ENCODE data around the gene CXCL16. TPM values are rescaled to one million over a fixed set of nuclear protein-coding genes. Genes with fewer than 3 reads are reported as not detected.

The CXCL16 gene
- 0.12 and 0.29 TPM in 2 replicates for total RNA-seq (2014; rRNA removed; shearing (Covaris generic))

- peak; percentile 27 for DNase-seq (ENCODE audit: low read depth)
Observed at GRCh38 chr17:4739122-4740024, at the start of gene CXCL16, which contains the start of gene ZMYND15. Gene CXCL16, minus strand, starts transcription at chr17:4739928. Its CDS starts 589 bp downstream, at chr17:4739339. Gene ZMYND15, plus strand, starts transcription at chr17:4739833. Its CDS starts 716 bp downstream, at chr17:4740549.

- no peak for DNase-seq (ENCODE audit: low read depth)
Observed at GRCh38 chr17:4788807-4789700, 49.3 kb upstream of the CXCL16 start, which contains the start of gene GLTPD2. Gene GLTPD2, plus strand, starts transcription at chr17:4788964. Its CDS starts 48 bp downstream, at chr17:4789012.

- DNase-seq (ENCODE audit: low read depth): no peak
Observed at GRCh38 chr17:4788159-4788806, 48.6 kb upstream of the CXCL16 start.

GRCh38 chr17:4786516-4786915, 46.8 kb upstream of the CXCL16 start:
- no peak for DNase-seq (ENCODE audit: low read depth)

- DNase-seq (ENCODE audit: low read depth): peak; percentile 51
Observed at GRCh38 chr17:4786106-4786511, 46.4 kb upstream of the CXCL16 start, which contains the start of gene VMO1. Gene VMO1, minus strand, starts transcription at chr17:4786364. Its CDS starts 12 bp downstream, at chr17:4786352.

- no peak for DNase-seq (ENCODE audit: low read depth)
Observed at GRCh38 chr17:4785311-4786105, 45.8 kb upstream of the CXCL16 start.

- DNase-seq (ENCODE audit: low read depth): no peak
Observed at GRCh38 chr17:4782652-4783051, 42.9 kb upstream of the CXCL16 start.

GRCh38 chr17:4780325-4780955, 40.7 kb upstream of the CXCL16 start:
- DNase-seq (ENCODE audit: low read depth): no peak

GRCh38 chr17:4777969-4778760, 38.4 kb upstream of the CXCL16 start:
- no peak for DNase-seq (ENCODE audit: low read depth)

GRCh38 chr17:4772235-4772613, 32.5 kb upstream of the CXCL16 start:
- DNase-seq (ENCODE audit: low read depth): no peak

GRCh38 chr17:4771519-4772234, 31.9 kb upstream of the CXCL16 start, which contains the start of gene TM4SF5:
Gene TM4SF5, plus strand, starts transcription at chr17:4771886. Its CDS starts 37 bp downstream, at chr17:4771923.
- DNase-seq (ENCODE audit: low read depth): no peak

- DNase-seq (ENCODE audit: low read depth): peak; percentile 13
Observed at GRCh38 chr17:4769628-4770027, 29.9 kb upstream of the CXCL16 start.

- no peak for DNase-seq (ENCODE audit: low read depth)
Observed at GRCh38 chr17:4768298-4768697, 28.6 kb upstream of the CXCL16 start.

GRCh38 chr17:4766723-4767122, 27.0 kb upstream of the CXCL16 start:
- DNase-seq (ENCODE audit: low read depth): no peak

GRCh38 chr17:4766201-4766600, 26.5 kb upstream of the CXCL16 start:
- no peak for DNase-seq (ENCODE audit: low read depth)

- no peak for DNase-seq (ENCODE audit: low read depth)
Observed at GRCh38 chr17:4764595-4764994, 24.9 kb upstream of the CXCL16 start.

GRCh38 chr17:4759776-4760236, 20.1 kb upstream of the CXCL16 start:
- DNase-seq (ENCODE audit: low read depth): no peak

GRCh38 chr17:4753392-4753791, 13.7 kb upstream of the CXCL16 start:
- no peak for DNase-seq (ENCODE audit: low read depth)

GRCh38 chr17:4751932-4752331, 12.2 kb upstream of the CXCL16 start:
- DNase-seq (ENCODE audit: low read depth): no peak

Measured in RPMI7951 (cell line).